ENCODE results near the gene VCL.

GRCh38 chr10:74111799-74112198 lies 113.9 kb downstream of the VCL start:
- TF ChIP-seq, protein P1, sequence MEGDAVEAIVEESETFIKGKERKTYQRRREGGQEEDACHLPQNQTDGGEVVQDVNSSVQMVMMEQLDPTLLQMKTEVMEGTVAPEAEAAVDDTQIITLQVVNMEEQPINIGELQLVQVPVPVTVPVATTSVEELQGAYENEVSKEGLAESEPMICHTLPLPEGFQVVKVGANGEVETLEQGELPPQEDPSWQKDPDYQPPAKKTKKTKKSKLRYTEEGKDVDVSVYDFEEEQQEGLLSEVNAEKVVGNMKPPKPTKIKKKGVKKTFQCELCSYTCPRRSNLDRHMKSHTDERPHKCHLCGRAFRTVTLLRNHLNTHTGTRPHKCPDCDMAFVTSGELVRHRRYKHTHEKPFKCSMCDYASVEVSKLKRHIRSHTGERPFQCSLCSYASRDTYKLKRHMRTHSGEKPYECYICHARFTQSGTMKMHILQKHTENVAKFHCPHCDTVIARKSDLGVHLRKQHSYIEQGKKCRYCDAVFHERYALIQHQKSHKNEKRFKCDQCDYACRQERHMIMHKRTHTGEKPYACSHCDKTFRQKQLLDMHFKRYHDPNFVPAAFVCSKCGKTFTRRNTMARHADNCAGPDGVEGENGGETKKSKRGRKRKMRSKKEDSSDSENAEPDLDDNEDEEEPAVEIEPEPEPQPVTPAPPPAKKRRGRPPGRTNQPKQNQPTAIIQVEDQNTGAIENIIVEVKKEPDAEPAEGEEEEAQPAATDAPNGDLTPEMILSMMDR (IDR thresholded peaks at IDR 0.05): no peak
- TF ChIP-seq POLR2A (IDR thresholded peaks at IDR 0.05): no peak

All from thyroid gland (tissue), 4 donors.